ENCODE data around the gene PRSS21. TPM values are rescaled to one million over a fixed set of nuclear protein-coding genes. Genes with fewer than 3 reads are reported as not detected.

PRSS21 gene
- total RNA-seq, 1 donor from 2014 or later, result 26.5 TPM

DNA sequence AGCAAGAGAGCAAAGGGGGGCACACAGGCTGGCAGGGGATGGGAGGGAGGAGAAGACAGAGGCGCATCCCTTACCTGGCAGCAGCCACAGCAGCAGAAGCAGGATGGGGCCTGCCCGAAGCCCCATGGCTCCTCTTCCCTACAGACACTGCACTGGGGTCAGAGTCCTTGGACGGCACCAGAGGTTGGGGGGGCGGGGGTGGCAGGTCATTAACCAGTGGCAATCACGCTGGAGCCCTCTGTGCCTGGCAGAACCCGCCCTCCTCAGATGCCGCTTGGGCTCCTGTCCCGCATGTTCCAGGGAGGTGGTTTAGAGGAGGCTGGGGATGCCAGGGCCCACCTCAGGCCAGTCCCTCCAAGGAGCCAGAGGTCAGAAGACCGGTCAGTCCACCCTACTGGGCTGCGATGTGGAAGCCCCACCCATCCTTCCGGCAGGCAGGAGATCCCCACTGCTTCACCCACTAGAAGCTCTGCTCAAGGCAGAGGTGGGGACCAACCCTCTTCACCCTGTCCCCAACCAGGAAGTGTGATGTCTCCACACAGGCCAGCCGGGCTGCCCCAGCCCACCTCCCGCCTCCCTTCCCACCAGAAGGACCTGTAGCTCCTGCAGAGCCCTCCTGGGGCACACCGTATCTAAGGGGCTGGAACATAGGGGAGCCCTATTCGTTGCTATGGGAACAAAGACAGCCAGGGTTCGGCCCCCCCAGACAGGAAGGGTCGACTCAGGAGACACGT, 24.7 kb downstream of the PRSS21 start:
- no peaks in the 10 kb centered on the region for H3K36me3 ChIP-seq
- peak; percentile 36 for DNase-seq
- ATAC-seq, result peak in 1 of 2 donors; percentile 17
- TF ChIP-seq CTCF (IDR thresholded peaks at IDR 0.05), result no peak
- H3K4me1 ChIP-seq, result peaks cover 15% of the 10 kb centered on the region
- H3K9me3 ChIP-seq, result no peaks in the 10 kb centered on the region
- peak overlapping the region; percentile 53 for H3K27ac ChIP-seq
- peaks cover 3% of the 10 kb centered on the region for H3K27me3 ChIP-seq (ENCODE audit: low read depth)
- peak overlapping the region; percentile 10 for H3K4me3 ChIP-seq
- intact Hi-C loops (cut with DNase I), result no loop called here

GRCh38 chr16:2842340-2843000, 25.4 kb downstream of the PRSS21 start:
- DNase-seq (peak; percentile 67), ATAC-seq (peak; percentile 55 to 65)
- Histone ChIP-seq H3K4me3 (peak overlapping the region; percentile 10), H3K36me3 (no peaks in the 10 kb centered on the region), H3K9me3 (no peaks in the 10 kb centered on the region), H3K27ac (peak overlapping the region; percentile 53), H3K27me3 (ENCODE audit: low read depth) (peaks cover 3% of the 10 kb centered on the region), H3K4me1 (peaks cover 15% of the 10 kb centered on the region)
- peak; percentile 63 for TF ChIP-seq CTCF (IDR thresholded peaks at IDR 0.05)
- intact Hi-C loops (cut with DNase I), result no loop called here

DNA sequence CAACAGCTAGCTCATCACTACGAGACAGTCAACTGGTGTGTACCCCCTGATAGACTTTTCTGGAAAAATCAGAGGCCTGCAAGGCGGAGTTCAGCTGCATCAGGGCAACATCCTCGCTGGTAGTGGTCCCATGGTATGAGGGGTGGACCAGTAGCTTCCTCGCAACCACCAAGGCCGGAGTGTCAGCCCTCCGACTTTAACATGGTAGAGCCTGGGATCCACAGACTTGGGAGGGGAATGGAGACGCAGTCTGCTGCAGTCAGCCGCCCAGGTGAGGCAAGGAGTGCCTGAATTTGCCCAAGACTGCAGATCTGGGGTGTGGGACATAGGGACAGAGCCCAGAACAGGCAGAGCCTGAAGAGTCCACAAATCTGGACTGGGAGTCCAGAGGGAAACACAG, 26.5 kb downstream of the PRSS21 start:
- Histone ChIP-seq H3K4me1 (peaks cover 15% of the 10 kb centered on the region), H3K27me3 (ENCODE audit: low read depth) (peaks cover 3% of the 10 kb centered on the region), H3K36me3 (no peaks in the 10 kb centered on the region), H3K4me3 (no peak overlapping the region), H3K27ac (no peak overlapping the region), H3K9me3 (no peaks in the 10 kb centered on the region)
- intact Hi-C loops (cut with DNase I), result no loop called here
- DNase-seq (no peak), ATAC-seq (no peak)
- TF ChIP-seq CTCF (IDR thresholded peaks at IDR 0.05), result no peak

GRCh38 chr16:2845116-2845515, 28.1 kb downstream of the PRSS21 start:
- no peak for DNase-seq
- Histone ChIP-seq H3K36me3 (no peaks in the 10 kb centered on the region), H3K4me3 (no peak overlapping the region), H3K4me1 (peaks cover 15% of the 10 kb centered on the region), H3K27ac (no peak overlapping the region), H3K9me3 (no peaks in the 10 kb centered on the region), H3K27me3 (ENCODE audit: low read depth) (peaks cover 9% of the 10 kb centered on the region)
- no peak for ATAC-seq
- intact Hi-C loops (cut with DNase I), result no loop called here
- TF ChIP-seq CTCF (IDR thresholded peaks at IDR 0.05), result no peak

DNA sequence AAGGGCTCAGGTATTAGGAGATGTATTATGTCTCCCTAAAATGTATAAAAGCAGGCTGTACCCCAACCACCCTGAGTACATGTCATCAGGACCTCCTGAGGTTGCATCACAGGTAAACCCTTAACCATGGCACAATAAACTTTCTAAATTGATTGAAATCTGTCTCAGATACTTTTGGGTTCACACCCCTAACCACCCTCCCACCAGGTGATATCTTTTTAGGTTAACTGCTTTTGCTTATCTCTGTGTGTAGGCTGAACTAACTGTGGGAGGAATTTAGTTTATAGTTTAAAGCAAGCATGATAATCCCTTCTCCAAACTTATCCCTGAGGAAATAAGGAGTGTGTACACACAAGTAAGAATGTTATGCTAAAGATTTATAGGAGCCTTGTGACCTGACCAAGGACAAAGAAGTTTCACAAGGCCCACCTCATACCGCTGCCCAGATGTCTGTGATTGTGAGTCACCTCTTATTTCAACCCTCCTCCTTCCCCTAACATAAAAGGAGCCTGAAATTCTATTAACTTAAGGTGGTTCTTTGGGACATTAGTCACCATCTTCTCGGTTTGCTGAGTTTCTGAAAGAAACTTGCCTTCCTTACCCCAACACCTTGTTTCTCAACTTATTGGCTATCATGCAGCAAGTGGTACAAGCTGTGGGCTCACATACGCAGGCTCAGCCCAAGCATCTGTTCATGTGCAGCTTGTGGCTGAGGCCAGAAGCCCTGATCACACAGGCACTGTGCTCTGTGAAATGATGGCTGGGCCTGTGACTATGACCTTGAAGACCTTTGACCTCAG, 29.7 kb downstream of the PRSS21 start:
- TF ChIP-seq CTCF (IDR thresholded peaks at IDR 0.05), result no peak
- Histone ChIP-seq H3K27ac (no peak overlapping the region), H3K4me3 (no peak overlapping the region), H3K27me3 (ENCODE audit: low read depth) (peaks cover 9% of the 10 kb centered on the region), H3K4me1 (peaks cover 10% of the 10 kb centered on the region), H3K9me3 (no peaks in the 10 kb centered on the region), H3K36me3 (no peaks in the 10 kb centered on the region)
- intact Hi-C loops (cut with DNase I), result no loop called here
- no peak for DNase-seq
- ATAC-seq, result no peak
